Endothelial cell of umbilical vein (primary cell): ENCODE results near the gene ITGB2.

Experiments used
- EZH2 ChIP-seq: IDR thresholded peaks from 2 replicates; pipeline ENCODE4 v1.6.1; 2012; ENCODE audit warnings: borderline replicate concordance, low read depth, mild to moderate bottlenecking, moderate library complexity, low read length, inconsistent platforms; ENCODE audit not compliant: severe bottlenecking
- GATA2 ChIP-seq: IDR thresholded peaks from 2 replicates; pipeline ENCODE4 v1.7.0; 2011; ENCODE audit warnings: low read depth, mild to moderate bottlenecking, moderate library complexity, mixed read lengths, low read length; ENCODE audit not compliant: insufficient read length, insufficient read depth
- JUN ChIP-seq: IDR thresholded peaks from 2 replicates; pipeline ENCODE4 v1.6.1; 2011; ENCODE audit warnings: borderline replicate concordance, low read depth; ENCODE audit not compliant: insufficient read length, insufficient read depth
- POLR2A ChIP-seq: IDR thresholded peaks from 2 replicates; pipeline ENCODE4 v1.6.1; 2012; ENCODE audit warnings: low read depth, mild to moderate bottlenecking, control low read depth, low read length
- POLR2AphosphoS5 ChIP-seq: IDR thresholded peaks from 2 replicates; pipeline ENCODE4 v1.6.1; 2012; ENCODE audit warnings: low read depth, mild to moderate bottlenecking, control low read depth, low read length, moderate library complexity; ENCODE audit not compliant: insufficient read depth
- TF ChIP-seq, protein P1 (sequence below), 2 donors: IDR thresholded peaks; 1 replicate in 1 of 2; 2 replicates in 1 of 2; pipeline ENCODE4 v1.5.1; 2011; ENCODE audit warnings: low read length in 2 of 2, mild to moderate bottlenecking in 2 of 2, moderate library complexity in 2 of 2, control low read depth in 1 of 2, inconsistent platforms in 1 of 2, low read depth in 1 of 2; ENCODE audit not compliant: insufficient read depth in 1 of 2; ENCODE audit errors: extremely low read depth in 1 of 2
- TF ChIP-seq, protein P2 (sequence below): IDR thresholded peaks from 2 replicates; pipeline ENCODE4 v1.6.1; 2011; ENCODE audit not compliant: insufficient read depth, insufficient read length

DNA sequence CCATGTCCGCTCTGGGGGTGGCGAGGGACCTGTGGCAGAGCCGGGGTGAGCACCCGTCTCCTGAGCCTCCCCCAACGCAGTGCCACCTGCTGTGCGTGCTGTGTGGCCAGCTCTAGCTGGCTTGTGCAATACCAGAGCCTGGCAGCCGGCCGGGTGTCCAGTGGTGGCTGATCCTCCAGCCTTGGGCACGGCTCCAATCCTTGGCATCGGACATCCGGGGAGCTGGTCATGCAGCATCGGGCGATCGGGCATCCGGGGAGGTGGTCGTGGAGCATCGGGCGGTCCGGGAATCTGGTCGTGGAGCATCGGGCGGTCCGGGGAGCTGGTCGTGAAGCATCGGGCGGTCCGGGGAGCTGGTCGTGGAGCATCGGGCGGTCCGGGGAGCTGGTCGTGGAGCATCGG is 27.2 kb upstream of the ITGB2 start:
- TF ChIP-seq, protein P1, sequence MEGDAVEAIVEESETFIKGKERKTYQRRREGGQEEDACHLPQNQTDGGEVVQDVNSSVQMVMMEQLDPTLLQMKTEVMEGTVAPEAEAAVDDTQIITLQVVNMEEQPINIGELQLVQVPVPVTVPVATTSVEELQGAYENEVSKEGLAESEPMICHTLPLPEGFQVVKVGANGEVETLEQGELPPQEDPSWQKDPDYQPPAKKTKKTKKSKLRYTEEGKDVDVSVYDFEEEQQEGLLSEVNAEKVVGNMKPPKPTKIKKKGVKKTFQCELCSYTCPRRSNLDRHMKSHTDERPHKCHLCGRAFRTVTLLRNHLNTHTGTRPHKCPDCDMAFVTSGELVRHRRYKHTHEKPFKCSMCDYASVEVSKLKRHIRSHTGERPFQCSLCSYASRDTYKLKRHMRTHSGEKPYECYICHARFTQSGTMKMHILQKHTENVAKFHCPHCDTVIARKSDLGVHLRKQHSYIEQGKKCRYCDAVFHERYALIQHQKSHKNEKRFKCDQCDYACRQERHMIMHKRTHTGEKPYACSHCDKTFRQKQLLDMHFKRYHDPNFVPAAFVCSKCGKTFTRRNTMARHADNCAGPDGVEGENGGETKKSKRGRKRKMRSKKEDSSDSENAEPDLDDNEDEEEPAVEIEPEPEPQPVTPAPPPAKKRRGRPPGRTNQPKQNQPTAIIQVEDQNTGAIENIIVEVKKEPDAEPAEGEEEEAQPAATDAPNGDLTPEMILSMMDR (IDR thresholded peaks at IDR 0.05; ENCODE audit: extremely low read depth in 1 of 2, insufficient read depth in 1 of 2, low read depth in 1 of 2, low read length in 2 of 2), result no peak
- TF ChIP-seq, protein P2, sequence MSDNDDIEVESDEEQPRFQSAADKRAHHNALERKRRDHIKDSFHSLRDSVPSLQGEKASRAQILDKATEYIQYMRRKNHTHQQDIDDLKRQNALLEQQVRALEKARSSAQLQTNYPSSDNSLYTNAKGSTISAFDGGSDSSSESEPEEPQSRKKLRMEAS, result no peak
- TF ChIP-seq POLR2AphosphoS5 (no peak), EZH2 (no peak), GATA2 (no peak), POLR2A (no peak), JUN (no peak)
